NOMO-1 treated with DMSO at 0.1 percent for 48 hours (cell line): Measurements from ENCODE around the gene KIR2DL4.
"Not testable (repeated sequence)": the region's sequence is repeated elsewhere in the genome, so short reads cannot be mapped to it uniquely, and the experiment has no call there.

Experiments
- DNase-seq: peaks from one replicate; lab custom pipeline; 2025; ENCODE audit not compliant: unreplicated experiment; lab: John Stamatoyannopoulos, UW

KIR2DL4 gene

DNA sequence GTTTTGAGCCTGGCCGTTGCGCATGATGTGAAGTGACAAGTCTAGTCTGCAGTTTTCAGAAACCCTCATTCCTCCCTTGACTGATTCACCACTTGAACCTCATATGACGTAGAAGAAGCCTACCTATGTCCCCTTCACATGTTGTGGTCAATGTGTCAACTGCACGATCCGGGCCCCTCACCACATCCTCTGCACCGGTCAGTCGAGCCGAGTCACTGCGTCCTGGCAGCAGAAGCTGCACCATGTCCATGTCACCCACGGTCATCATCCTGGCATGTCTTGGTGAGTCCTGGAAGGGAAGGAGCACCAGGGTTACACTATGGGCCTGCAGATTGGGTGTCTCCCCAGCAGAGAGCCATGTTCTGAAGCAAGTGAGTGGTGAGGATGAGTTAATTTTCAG is at the start of gene KIR2DL4:
Gene KIR2DL4, plus strand, starts transcription at position 201 of the 400 bp plus-strand sequence. Its CDS starts 42 bp downstream, at position 243.
- DNase-seq: no peak

DNA sequence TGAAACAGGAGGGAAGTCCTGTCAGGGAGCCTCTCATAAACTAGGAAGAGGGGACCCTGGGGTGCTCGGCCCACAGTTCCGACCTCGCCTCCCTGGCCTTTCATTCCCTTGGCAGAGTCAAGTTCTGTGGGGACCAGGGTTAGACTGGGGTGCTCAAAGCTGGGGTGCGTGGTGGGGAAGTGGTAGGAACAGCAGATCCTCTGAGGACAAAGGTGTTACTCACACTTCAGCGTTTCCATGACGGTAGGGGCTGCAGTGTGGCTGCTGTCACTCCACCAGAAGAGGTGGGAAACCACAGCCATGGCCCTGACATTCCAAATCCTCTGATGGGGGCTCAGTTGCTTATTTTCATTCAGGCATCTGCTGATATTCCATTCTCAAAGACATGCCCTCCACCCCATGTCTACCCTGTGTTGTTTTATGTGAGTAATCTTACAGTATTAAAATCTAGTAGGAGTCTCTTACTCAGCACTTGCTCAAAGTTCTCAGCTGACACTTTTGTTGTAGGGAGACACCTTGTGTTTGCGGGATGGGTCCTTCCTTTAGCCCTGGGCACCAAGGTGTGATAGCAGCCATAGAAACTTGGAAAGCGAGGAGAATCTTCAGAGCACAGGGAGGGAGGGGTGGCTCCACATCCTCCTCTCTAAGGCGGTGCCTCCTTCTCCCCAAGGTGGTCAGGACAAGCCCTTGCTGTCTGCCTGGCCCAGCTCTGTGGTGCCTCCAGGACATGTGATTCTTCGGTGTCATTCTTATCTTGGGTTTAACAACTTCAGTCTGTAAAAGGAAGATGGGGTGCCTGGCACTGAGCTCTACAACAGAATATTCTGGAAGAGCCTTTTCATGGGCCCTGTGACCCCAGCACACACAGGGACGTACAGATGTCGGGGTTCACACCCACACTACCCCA is 47.0 kb upstream of the KIR2DL4 start:
- DNase-seq: not testable (repeated sequence)

DNA sequence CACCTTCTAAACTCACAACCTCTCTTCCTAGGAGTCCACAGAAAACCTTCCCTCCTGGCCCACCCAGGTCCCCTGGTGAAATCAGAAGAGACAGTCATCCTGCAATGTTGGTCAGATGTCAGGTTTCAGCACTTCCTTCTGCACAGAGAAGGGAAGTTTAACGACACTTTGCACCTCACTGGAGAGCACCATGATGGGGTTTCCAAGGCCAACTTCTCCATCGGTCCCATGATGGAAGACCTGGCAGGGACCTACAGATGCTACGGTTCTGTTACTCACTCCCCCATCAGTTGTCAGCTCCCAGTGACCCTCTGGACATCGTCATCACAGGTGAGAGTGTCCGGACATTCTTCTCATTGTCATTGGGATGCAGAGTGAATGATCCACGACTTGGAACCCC is 44.8 kb upstream of the KIR2DL4 start:
- peak; percentile 4 for DNase-seq

DNA sequence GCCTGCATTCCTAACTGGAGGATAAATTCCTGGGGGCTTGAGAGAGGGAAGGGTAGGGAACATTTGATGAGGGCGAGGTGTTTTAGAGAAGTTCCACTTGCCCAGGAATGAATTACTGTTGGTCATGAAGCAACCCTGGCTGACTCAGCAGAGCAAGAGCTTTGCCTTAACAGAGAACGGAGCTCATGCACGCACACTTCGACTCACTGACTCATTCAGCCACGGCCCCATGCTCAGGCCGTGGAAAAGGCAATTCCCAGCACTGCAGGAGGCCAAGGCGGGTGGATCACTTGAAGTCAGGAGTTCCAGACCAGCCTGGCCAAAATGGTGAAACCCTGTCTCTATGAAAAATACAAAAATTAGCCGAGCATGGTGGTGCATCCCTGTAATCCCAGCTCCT is 39.2 kb upstream of the KIR2DL4 start:
- DNase-seq: peak; percentile 91

DNA sequence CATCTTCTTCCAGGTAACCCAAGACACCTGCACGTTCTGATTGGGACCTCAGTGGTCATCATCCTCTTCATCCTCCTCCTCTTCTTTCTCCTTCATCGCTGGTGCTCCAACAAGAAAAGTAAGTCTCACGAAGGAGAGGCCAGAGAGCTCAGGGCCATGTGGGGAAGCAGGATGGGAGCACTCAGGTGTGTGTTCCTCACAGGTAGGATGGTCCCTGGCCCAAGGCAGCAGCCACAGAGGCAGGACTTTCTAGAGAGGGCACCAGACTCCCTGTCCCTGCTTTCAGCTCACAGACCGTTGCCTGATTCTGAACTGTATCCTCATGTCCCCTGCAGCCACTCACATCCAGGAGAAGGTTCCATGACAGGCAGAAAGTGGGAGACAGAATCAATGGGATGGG is 36.9 kb upstream of the KIR2DL4 start:
- not testable (repeated sequence) for DNase-seq

DNA sequence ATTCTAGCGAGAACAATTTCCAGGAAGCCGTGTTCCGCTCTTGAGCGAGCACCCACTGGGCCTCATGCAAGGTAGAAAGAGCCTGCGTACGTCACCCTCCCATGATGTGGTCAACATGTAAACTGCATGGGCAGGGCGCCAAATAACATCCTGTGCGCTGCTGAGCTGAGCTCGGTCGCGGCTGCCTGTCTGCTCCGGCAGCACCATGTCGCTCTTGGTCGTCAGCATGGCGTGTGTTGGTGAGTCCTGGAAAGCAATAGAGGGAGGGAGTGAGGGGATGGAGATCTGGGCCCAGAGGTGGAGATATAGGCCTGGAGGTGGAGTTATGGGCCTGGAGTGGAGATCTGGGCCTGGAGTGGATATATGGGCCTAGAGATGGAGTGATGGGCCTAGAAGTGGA is 33.8 kb upstream of the KIR2DL4 start, which contains the start of gene KIR2DL1:
Gene KIR2DL1, plus strand, starts transcription at position 148 of the 400 bp plus-strand sequence. Its CDS starts 58 bp downstream, at position 206.
- DNase-seq: not testable (repeated sequence)

DNA sequence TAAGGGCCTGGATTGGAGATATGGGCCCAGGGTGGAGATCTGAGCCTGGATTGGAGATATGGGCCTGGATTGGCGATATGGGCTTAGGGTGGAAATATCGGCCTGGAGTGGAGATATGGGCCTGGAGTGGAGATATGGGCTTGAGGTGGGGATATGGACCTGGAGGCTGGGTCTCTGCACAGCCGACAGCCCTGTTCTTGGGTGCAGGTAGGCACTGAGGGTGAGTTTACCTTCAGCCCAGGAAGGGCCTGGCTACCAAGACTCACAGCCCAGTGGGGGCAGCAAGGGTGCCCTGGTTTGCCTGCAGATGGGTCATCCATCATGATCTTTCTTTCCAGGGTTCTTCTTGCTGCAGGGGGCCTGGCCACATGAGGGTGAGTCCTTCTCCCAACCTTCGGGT is 32.9 kb upstream of the KIR2DL4 start:
- DNase-seq: not testable (repeated sequence)

DNA sequence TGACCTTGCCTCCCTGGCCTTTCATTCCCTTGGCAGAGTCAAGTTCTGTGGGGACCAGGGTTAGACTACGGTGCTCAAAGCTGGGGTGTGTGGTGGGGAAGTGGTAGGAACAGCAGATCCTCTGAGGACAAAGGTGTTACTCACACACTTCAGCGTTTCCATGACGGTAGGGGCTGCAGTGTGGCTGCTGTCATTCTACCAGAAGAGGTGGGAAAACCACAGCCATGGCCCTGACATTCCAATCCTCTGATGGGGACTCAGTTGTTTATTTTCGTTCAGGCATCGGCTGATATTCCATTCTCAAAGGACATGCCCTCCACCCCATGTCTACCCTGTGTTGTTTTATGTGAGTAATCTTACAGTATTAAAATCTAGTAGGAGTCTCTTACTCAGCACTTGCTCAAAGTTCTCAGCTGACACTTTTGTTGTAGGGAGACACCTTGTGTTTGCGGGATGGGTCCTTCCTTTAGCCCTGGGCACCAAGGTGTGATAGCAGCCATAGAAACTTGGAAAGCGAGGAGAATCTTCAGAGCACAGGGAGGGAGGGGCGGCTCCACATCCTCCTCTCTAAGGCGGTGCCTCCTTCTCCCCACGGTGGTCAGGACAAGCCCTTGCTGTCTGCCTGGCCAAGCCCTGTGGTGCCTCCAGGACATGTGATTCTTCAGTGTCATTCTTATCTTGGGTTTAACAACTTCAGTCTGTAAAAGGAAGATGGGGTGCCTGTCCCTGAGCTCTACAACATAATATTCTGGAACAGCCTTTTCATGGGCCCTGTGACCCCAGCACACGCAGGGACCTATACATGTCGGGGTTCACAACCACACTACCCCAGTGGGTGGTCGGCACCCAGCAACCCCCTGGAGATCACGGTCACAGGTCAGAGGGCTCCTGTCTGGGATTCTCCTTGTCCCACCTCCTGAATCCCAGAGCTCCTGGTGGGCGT is 32.1 kb upstream of the KIR2DL4 start:
- not testable (repeated sequence) for DNase-seq

DNA sequence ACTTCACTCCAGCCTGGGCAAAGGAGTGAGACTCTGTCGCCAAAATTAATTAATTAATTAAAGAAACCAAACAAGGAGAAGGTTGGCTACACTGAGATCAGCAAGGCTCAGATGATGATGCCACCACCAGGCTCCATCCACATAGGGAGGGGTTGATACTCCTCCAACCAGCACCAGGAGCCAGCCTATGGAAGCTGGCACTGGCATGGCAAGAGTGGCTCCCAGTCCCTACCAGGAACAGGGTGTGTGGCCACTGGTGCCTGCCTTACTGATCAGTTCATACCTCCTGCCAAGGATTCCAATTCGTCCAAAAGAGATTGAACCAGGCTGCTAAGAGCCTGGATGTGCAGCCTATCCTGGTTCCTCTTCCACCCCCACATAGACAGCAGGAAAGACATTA is 30.7 kb upstream of the KIR2DL4 start:
- not testable (repeated sequence) for DNase-seq

DNA sequence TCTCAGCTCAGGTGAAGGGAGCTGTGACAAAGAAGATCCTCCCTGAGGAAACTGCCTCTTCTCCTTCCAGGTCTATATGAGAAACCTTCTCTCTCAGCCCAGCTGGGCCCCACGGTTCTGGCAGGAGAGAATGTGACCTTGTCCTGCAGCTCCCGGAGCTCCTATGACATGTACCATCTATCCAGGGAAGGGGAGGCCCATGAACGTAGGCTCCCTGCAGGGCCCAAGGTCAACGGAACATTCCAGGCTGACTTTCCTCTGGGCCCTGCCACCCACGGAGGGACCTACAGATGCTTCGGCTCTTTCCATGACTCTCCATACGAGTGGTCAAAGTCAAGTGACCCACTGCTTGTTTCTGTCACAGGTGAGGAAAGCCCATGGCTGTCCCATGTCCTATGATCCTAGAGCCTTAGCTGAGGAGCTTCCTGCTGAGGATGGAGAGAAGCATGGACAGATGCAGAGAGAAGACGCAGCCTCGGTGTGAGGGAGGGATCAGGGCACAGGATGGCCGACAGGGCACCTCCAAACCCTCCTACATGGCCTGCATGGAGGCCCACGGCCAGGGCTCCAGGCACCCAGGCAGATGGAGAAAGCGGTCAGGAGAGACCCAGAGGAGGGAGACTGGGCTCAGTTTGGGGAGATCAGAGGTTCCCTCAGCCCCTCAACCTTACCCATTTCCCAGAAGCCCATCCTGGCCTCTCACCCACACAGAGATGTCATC is 28.2 kb upstream of the KIR2DL4 start:
- DNase-seq: not testable (repeated sequence)

DNA sequence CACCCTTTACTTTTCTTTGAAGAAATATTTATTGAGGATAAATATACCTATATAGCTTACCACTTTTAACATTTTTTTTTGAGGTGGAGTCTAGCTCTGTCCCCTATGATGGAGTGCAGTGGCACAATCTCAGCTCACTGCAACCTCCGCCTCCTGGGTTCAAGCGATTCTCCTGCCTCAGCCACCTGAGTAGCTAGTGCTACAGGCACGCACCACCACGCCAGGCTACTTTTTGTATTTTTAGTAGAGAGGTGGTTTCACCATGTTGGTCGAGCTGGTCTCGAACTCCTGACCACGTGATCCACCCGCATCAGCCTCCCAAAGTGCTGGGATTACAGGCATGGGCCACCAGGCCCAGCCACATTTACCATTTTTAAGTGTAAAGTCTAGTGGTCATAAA is 27.6 kb upstream of the KIR2DL4 start:
- DNase-seq: not testable (repeated sequence)

DNA sequence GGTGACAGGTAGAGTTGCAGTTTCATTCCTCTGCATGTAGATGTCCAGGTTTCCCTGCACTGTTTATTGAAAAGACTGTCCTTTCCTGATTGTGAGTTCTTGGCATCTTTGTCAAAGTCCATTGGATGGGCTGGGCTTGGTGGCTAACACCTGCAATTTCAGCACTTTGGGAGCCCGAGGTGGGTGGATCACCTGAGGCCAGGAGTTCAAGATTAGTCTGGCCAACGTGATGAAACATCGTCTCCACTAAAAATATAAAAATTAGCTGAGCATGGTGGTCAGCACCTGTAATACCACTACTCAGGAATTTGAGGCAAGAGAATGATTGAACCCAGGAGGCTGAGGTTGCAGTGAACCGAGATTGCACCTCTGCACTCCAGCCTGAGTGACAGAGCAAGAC is 25.6 kb upstream of the KIR2DL4 start:
- not testable (repeated sequence) for DNase-seq

DNA sequence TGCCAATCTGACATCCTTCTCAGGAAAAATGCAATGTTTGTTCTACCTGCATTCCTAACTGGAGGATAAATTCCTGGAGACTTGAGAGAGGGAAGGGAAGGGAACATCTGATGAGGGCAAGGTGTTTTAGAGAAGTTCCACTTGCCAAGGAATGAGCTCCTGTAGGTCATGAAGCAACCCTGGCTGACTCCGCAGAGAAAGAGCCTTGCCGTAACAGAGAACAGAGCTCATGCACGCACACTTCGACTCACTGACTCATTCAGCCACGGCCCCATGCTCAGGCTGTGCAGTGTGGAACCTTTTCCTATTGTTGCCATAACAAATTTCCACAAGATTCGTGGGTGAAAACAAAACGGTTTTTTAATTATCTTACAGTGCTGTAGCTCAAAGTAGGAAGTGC is 24.5 kb upstream of the KIR2DL4 start:
- DNase-seq: peak; percentile 71

DNA sequence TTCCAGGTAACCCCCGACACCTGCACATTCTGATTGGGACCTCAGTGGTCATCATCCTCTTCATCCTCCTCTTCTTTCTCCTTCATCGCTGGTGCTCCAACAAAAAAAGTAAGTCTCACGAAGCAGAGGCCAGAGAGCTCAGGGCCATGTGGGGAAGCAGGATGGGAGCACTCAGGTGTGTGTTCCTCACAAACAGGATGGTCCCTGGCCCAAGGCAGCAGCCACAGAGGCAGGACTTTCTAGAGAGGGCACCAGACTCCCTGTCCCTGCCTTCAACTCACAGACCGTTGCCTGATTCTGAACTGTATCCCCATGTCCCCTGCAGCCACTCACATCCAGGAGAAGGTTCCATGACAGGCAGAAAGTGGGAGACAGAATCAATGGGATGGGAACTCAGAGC is 20.5 kb upstream of the KIR2DL4 start:
- not testable (repeated sequence) for DNase-seq

DNA sequence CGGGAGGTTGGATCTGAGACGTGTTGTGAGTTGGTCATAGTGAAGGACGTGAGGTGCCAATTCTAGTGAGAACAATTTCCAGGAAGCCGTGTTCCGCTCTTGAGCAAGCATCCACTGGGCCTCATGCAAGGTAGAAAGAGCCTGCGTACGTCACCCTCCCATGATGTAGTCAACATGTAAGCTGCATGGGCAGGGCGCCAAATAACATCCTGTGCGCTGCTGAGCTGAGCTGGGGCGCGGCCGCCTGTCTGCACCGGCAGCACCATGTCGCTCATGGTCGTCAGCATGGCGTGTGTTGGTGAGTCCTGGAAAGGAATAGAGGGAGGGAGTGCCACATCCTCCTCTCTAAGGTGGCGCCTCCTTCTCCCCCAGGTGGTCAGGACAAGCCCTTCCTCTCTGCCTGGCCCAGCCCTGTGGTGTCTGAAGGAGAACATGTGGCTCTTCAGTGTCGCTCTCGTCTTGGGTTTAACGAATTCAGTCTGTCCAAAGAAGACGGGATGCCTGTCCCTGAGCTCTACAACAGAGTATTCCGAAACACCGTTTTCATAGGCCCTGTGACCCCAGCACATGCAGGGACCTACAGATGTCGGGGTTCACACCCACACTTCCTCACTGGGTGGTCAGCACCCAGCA is 17.2 kb upstream of the KIR2DL4 start:
- DNase-seq: not testable (repeated sequence)

DNA sequence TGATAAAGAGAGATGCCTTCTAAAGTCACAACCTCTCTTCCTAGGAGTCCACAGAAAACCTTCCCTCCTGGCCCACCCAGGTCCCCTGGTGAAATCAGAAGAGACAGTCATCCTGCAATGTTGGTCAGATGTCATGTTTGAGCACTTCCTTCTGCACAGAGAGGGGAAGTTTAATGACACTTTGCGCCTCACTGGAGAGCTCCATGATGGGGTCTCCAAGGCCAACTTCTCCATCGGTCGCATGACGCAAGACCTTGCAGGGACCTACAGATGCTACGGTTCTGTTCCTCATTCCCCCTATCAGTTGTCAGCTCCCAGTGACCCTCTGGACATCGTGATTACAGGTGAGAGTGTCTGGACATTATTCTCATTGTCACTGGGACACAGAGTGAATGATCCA is 15.3 kb upstream of the KIR2DL4 start:
- peak; percentile 65 for DNase-seq

DNA sequence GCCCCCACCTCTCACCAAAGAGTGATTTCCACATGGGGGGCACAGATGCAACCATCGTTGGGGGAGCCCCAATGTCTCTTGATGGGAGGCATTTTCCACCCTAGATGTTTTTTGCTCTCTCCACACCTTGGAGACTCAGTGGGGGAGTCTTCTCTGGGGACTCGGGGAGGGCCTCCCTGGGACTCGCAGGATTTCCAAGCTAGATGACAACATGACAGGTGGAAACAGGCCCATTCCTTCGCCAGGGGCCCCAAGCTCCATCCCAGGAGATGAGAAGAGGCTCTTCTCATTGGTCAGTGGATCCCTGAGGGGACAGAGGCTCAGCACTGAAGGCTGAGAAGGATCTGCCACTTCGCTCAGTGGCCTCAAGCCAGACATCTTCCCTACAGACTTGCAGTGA is 12.7 kb upstream of the KIR2DL4 start:
- no peak for DNase-seq

DNA sequence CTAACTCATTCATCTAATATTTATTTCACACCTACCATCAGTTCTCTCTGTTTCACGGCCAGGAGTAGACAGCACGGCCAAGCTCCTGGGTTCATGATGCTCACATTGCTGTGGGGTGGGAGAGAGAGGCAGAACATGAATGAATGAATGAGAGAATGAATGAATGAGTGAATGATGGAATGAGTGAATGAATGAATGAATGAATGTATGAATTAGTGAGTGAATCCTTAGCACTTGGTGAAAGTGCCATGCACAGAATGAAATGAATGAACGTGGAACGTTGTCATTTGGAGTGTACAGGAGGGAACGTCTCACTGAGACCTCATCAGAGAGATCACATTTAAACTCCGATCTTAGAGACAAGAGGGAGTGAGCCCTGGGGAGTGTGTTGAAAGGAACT is 11.9 kb upstream of the KIR2DL4 start:
- no peak for DNase-seq

DNA sequence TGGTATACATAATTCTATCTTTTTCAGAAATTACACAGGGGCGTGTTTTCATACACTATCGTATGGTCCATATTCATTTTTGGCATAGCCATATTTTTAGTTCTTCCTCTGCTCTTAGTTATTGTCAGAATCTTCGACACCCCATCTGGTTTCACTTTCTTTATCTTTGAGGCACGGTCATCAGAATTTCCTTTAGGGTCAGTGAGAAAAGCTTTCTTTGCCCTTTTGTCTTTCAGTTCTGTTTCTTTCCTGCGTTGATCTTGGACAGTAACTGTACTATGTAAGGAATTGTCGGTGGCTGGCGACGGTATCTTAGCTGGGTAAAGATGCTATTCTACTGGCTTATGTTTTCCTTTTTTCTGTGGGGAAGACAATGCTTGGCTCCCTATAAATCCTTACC is 10.6 kb upstream of the KIR2DL4 start:
- peak; percentile 63 for DNase-seq

DNA sequence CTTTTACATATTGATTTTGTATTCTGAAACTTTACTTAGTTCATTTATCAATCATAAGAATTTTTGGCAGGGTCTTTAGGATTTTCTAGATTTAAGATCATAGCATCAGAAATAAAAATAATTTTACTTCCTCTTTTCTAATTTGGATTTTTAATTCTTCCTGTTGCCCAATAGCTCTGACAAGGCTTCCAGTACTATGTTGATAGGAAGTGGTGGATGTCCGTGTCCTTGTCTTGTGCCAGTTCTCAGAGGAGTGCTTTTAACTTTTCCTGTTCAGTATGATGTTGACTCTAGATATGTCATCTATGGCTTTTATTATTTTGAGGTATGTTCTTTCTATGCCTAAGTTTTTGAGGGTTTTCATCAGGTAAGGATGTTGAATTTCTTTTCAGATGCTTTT is 7.7 kb upstream of the KIR2DL4 start:
- peak; percentile 92 for DNase-seq
